Large intestine (tissue), 3 donors: ENCODE data around the gene LCN1. TPM values are rescaled to one million over a fixed set of nuclear protein-coding genes. Genes with fewer than 3 reads are reported as not detected.
"Not testable (repeated sequence)": the region's sequence is repeated elsewhere in the genome, so short reads cannot be mapped to it uniquely, and the experiment has no call there.

ENCODE experiments used
- DNase-seq, 2 donors: peaks; one replicate each; pipeline versions ENCODE4 v3.0.0 to v3.0.0-alpha.2; 2013
- H3K27ac ChIP-seq: one replicate; pipeline ENCODE4 v1.5.1; 2013; ENCODE audit warnings: low read length
- H3K27me3 ChIP-seq: 2 replicates; pipeline ENCODE4 v1.6.1; 2013; ENCODE audit warnings: low read length; ENCODE audit not compliant: control insufficient read depth, insufficient read depth
- H3K36me3 ChIP-seq: 2 replicates; pipeline ENCODE4 v1.6.1; 2013; ENCODE audit warnings: low read length; ENCODE audit not compliant: control insufficient read depth, insufficient read depth
- H3K4me1 ChIP-seq: one replicate; pipeline ENCODE4 v1.6.1; 2013; ENCODE audit warnings: low read length; ENCODE audit not compliant: control insufficient read depth, insufficient read depth
- H3K4me3 ChIP-seq: one replicate; pipeline ENCODE4 v1.5.1; 2013; ENCODE audit warnings: low read length
- H3K9me3 ChIP-seq: one replicate; pipeline ENCODE4 v1.6.1; 2013; ENCODE audit warnings: mild to moderate bottlenecking, low read depth, low read length, moderate library complexity; ENCODE audit not compliant: control insufficient read depth
- WGBS: methylation state at CpG from one replicate; pipeline ENCODE4 v1.1.5; 2013; ENCODE audit warnings: low lambda C conversion rate; ENCODE audit not compliant: insufficient coverage; 5-methylcytosine and 5-hydroxymethylcytosine counted together
- polyA plus RNA-seq: library from polyadenylated mRNA; unstranded; fragments of 120-200 nt; gene quantifications from one replicate; pipeline ENCODE4 v1.2.1, GENCODE V29; 2013

The LCN1 gene
- polyA plus RNA-seq, 1 donor, result 0.09 TPM

DNA sequence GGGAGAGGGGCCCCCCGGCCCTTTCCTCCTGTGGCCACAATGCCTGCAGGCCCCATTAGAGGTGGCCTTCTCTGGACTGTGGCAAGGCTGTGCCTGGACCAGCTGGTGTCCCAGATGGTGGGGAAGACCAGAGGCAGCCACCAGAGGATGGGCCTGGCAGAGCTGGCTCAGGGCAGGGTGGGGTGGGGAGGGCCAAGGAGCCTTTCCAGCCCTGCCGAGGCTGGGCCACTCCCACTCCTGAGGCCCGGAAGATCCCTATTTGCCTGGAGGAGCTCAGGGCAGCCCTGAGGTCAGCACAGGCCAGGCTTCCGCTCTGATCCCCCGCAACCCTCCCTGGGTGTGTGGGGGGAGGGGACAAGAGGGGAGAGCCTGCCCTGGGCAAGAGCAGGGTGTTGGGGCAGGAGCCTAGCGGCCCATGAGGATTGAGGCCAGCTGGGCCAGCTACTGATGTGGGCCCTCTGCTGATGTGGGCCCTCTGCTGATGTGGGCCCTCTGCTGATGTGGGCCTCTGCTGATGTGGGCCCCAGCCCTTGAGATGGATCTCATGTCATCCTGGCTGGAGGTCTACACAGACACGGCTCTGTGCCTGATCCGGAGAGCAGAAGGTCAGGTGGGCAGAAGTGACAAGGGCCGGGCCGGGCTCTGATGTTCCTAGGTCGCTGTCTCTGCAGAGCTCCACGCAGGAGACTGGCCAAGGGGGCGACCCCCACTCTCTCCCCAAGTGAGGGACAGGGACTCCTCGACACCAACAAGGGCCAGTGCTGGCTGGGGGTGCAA lies 14.7 kb upstream of the LCN1 start:
- no peak for DNase-seq
- H3K9me3 ChIP-seq, result no peaks in the 10 kb centered on the region
- H3K36me3 ChIP-seq, result peaks cover 35% of the 10 kb centered on the region
- no peak overlapping the region for H3K4me3 ChIP-seq
- H3K4me1 ChIP-seq, result peaks cover 6% of the 10 kb centered on the region
- no peak overlapping the region for H3K27ac ChIP-seq
- no CpG with 5 or more reads among the region's 14 CpGs for WGBS
- H3K27me3 ChIP-seq, result no peaks in the 10 kb centered on the region

DNA sequence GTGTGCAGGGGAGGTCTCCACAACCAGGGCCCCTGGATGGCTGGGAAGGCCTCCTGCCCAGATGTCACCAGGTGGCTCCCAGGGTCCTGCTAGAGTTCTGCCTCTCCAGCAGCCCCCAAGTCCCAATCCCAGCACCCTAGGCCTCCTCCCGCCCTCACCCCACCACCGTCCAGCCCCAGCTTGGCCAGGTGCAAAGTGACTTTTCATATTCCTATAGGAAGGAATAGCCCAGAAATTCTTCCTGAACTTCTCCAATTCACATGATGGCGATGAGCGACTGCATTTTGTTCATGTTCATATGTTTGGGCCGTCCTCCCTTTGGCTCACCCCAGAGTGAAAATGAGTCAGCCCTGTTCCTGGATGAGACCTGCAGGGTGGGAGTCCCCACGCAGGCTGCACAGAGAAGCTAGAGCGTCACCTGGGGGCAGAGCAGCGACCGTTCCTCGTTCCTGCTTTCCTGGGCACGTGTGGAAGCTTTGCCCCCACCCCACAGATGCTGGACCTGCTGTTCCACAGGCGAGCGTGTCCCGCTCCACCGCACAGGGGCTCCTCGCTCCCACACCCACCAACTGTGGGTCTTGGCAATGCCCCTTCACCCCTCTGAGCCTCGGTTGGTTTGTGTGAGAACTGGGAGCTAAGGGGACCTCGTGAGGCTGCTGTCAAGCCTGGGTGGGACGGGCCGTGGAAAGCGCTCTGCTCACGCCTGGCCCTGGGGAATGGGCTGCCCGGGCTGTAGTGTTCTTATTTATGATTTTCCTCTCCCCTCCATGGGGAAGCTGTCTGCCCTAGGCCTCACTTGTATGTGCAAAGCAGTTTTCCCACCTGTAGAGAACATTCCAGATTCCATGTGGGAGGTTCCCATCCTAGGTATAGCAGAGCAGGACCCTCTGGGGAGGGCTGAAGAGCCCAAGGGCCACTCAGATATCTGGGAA lies 13.9 kb upstream of the LCN1 start:
- 100% methylated on average over 2 of the region's 23 CpGs for WGBS
- no peak overlapping the region for H3K4me3 ChIP-seq

DNA sequence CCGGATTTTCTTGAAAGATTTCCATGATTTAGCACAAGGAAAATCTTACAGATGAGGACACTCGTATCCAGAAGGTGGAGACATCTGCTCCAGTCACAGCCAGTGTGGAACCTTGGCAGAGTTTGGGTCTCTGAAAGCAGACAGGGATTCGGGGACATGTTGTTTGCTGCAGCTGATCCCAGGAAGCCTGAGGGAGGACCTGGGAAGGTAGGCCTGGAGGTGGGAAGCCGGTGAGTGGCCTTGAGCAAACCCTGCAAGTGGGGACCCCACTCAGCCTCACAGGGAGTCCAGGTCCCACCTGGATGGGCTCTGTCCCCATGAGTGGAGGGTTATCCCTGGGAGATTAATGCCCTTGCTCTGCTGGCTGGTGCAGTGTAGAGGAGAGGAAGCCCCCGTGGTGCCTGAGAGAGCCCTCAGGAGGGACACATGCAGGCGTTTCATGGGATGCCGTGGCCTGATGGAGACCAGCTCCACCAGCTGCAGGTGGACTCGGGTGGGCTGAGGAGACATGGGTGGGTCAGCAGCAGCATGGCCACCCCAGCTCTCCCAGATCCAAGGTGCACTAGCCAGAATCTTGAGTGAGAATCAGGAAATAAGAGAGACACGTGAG lies 12.9 kb upstream of the LCN1 start:
- Histone ChIP-seq H3K27ac (no peak overlapping the region), H3K27me3 (no peaks in the 10 kb centered on the region), H3K36me3 (peaks cover 20% of the 10 kb centered on the region), H3K9me3 (no peaks in the 10 kb centered on the region), H3K4me1 (no peaks in the 10 kb centered on the region), H3K4me3 (no peak overlapping the region)
- WGBS, result no CpG with 5 or more reads among the region's 9 CpGs
- DNase-seq, result no peak

More for the DNA sequence above, 13.9 kb upstream of the LCN1 start:
- Histone ChIP-seq H3K27me3 (no peaks in the 10 kb centered on the region), H3K36me3 (peaks cover 28% of the 10 kb centered on the region), H3K9me3 (no peaks in the 10 kb centered on the region), H3K27ac (no peak overlapping the region), H3K4me1 (no peaks in the 10 kb centered on the region)
- no peak for DNase-seq

DNA sequence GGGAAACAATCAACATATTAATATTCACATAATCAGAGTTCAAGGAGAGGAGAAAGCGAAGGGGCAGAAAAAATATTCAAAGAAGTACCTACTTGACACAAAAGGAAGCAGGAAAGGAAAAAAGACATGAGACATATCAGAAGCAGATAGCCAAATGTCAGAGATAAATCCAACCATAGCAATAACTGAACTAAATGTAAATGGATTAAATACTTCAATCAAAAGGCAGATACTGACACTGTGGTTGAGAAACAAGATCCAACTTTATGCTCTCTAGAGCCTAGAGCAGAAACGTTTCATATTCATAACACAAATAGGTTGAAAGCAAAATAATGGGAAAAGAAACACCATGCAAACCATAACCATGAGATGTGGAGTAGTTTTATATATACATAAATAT lies 11.8 kb upstream of the LCN1 start:
- H3K4me3 ChIP-seq, result no peak overlapping the region
- DNase-seq, result no peak
- H3K27me3 ChIP-seq, result no peaks in the 10 kb centered on the region
- H3K36me3 ChIP-seq, result peaks cover 9% of the 10 kb centered on the region
- 100% methylated on average over 1 of the region's 2 CpGs for WGBS
- H3K27ac ChIP-seq, result no peak overlapping the region
- H3K4me1 ChIP-seq, result no peaks in the 10 kb centered on the region
- H3K9me3 ChIP-seq, result no peaks in the 10 kb centered on the region

DNA sequence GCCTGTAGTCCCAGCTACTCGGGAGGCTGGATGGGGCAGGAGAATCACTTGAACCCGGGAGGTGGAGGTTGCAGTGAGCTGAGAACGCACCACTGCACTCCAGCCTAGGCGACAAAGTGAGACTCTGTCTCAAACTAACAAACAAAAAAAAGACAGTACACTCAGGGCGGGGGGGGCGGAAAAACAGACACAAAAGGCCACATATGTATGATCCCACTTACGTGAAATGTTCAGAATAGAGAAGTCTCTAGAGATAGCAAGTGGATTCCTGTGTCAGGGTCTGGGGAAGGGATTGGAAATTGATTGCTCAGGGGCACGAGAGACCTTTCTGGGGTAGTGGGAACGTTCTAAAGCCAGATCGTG lies 9.0 kb upstream of the LCN1 start:
- H3K9me3 ChIP-seq, result no peaks in the 10 kb centered on the region
- WGBS, result 62% methylated on average over 2 of the region's 10 CpGs
- no peaks in the 10 kb centered on the region for H3K36me3 ChIP-seq
- no peak overlapping the region for H3K27ac ChIP-seq
- no peak for DNase-seq
- H3K4me3 ChIP-seq, result no peak overlapping the region
- no peaks in the 10 kb centered on the region for H3K4me1 ChIP-seq
- H3K27me3 ChIP-seq, result no peaks in the 10 kb centered on the region

DNA sequence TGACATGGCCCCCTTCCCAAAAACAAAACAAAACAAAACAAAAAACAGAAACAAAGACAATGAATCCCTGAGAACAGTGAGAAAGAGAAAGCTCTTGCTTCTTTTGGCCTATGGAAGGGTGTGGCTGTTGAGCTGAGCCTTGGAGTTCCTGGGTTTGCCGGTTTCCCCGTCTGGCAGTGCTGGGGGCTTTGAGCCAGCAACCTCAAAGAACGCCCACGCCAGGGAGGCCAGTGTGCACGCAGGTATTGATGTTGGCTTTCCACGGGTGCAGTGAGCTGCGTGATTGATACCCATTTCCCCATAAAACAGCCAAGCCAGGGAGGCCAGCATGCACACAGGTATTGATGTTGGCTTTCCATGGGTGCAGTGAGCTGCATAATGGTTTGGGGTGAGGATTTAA lies 8.3 kb upstream of the LCN1 start:
- Histone ChIP-seq H3K27ac (no peak overlapping the region), H3K4me1 (no peaks in the 10 kb centered on the region), H3K36me3 (no peaks in the 10 kb centered on the region), H3K4me3 (no peak overlapping the region), H3K9me3 (no peaks in the 10 kb centered on the region), H3K27me3 (no peaks in the 10 kb centered on the region)
- no CpG with 5 or more reads among the region's 7 CpGs for WGBS
- DNase-seq, result no peak

DNA sequence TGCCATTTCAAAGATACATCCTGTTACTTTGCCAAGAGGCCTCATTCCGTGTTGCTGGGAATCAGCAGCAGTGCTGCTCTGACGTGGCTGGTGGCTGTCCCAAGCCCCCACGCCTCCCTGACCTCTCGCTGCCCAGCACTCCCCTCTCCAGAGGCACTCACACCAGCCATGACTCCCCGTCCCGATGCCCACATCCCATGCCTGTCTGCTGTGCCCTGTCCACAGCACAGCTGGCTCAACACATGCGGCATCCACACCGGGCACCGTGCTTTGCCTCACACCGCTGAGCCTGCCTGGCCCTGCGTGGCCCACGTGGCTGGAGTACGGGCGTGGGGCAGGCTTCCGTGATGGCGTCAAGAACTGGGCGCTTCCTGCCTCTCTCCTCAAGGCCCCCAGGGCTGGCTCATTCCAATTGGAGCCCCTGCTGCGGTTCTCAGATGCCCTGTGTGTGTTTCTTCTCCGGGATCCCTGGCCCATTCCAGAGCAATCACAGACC lies 7.8 kb upstream of the LCN1 start:
- Histone ChIP-seq H3K4me1 (no peaks in the 10 kb centered on the region), H3K4me3 (no peak overlapping the region), H3K27ac (no peak overlapping the region), H3K36me3 (no peaks in the 10 kb centered on the region), H3K27me3 (no peaks in the 10 kb centered on the region), H3K9me3 (no peaks in the 10 kb centered on the region)
- DNase-seq, result no peak
- WGBS, result no CpG with 5 or more reads among the region's 19 CpGs

DNA sequence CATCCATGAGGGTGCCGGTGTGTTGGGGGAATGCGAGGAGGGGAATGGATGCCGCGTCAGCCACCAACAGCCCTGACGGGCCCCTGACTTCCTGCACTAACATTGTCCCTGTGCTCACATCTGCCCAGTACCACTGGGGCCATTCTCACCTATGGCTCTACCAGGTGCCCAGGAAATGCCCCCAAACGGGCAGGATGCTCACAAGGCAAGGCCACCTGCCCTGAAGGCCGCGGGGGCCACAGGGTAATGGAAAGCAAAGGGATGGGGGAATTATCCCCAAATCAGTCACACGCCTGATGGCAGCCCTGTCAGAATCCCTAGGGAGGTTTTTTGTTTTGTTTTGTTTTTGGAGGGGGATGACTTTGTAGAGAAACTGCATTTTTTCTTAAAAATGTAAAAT lies 7.3 kb upstream of the LCN1 start:
- H3K4me1 ChIP-seq, H3K36me3 ChIP-seq, H3K27me3 ChIP-seq, H3K27ac ChIP-seq, H3K4me3 ChIP-seq, H3K9me3 ChIP-seq, DNase-seq: not testable (repeated sequence)
- WGBS, result no CpG with 5 or more reads among the region's 9 CpGs

DNA sequence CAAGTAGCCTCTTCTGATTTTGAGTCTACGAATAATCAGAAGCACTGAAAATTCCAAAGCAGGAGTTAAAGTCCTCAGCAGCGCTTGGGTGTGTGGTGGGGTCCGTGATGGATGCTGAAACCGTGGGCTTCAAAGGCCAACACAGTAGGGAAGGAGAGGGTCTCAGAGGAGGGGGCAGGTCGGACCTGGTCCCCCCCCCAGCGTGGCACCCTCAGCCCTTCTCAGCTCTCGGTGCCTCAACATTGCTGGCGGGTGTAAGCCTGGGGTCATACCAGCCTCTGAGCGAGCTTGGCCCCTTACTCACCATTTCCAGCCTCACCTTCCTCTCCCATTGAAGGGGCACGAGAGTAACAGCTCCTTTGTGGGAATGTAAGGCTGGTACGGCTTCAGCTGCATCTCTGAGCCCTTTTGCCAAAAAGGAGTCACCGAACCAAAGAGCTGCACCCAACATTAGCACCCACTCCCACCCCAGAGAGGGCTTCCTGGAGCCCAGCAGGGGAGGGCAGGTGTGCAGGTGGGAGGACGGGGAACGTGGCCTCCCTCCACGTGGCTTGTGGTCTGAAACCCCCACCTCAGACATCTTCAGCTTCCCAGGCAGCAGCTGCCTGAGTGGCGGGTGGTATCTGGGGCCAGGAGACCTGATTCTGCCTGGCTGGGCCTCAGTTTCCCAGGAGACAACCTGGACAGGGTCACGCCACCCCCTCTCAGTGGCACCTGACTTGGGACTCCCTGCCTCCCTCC lies 6.7 kb upstream of the LCN1 start:
- H3K36me3 ChIP-seq, result no peaks in the 10 kb centered on the region
- WGBS, result no CpG with 5 or more reads among the region's 17 CpGs
- DNase-seq, result no peak

More for the DNA sequence above, 6.7 kb upstream of the LCN1 start:
- no peaks in the 10 kb centered on the region for H3K4me1 ChIP-seq
- no peak overlapping the region for H3K4me3 ChIP-seq
- H3K9me3 ChIP-seq, result no peaks in the 10 kb centered on the region
- H3K27me3 ChIP-seq, result no peaks in the 10 kb centered on the region
- H3K27ac ChIP-seq, result no peak overlapping the region
